Heart right ventricle (tissue), 16 donors: Measurements from ENCODE around the gene RBMS3. TPM values are rescaled to one million over a fixed set of nuclear protein-coding genes. Genes with fewer than 3 reads are reported as not detected.

ENCODE experiments used
- ATAC-seq, 8 donors: fragments of 200-7000 bp; cut with Tn5 transposase; one replicate each; pipeline ENCODE4 v1.9.1; 2020; ENCODE audit warnings: mild to moderate bottlenecking in 8 of 8, moderate library complexity in 8 of 8, moderate number of reproducible peaks in 1 of 8
- DNase-seq, 2 donors: peaks; one replicate each; pipeline ENCODE4 v3.0.0-alpha.2; 2020
- H3K27ac ChIP-seq, 10 donors: fragments of 200-600 bp; sonication (generic) in 2 of 10; one replicate each; pipeline versions ENCODE4 v1.5.0 to v1.8.0; 2020 to 2022; ENCODE audit warnings: mild to moderate bottlenecking in 3 of 10
- H3K27me3 ChIP-seq, 7 donors: fragments of 200-600 bp; one replicate each; pipeline ENCODE4 v1.8.0; 2021 to 2022; ENCODE audit warnings: mild to moderate bottlenecking in 2 of 7
- H3K36me3 ChIP-seq, 9 donors: fragments of 200-600 bp; sonication (generic) in 1 of 9; one replicate each; pipeline versions ENCODE4 v1.5.0 to v1.8.0; 2020 to 2022; ENCODE audit warnings: mild to moderate bottlenecking in 2 of 9
- H3K4me1 ChIP-seq, 9 donors: fragments of 200-600 bp; sonication (generic) in 1 of 9; one replicate each; pipeline versions ENCODE4 v1.5.0 to v1.8.0; 2020 to 2022; ENCODE audit warnings: mild to moderate bottlenecking in 4 of 9
- H3K4me3 ChIP-seq, 10 donors: fragments of 200-600 bp; sonication (generic) in 2 of 10; one replicate each; pipeline versions ENCODE4 v1.5.0 to v1.8.0; 2020 to 2022; ENCODE audit warnings: mild to moderate bottlenecking in 7 of 10, moderate library complexity in 2 of 10
- H3K9me3 ChIP-seq, 11 donors: fragments of 200-600 bp in 10 of 11; sonication (generic) in 2 of 11; one replicate each; pipeline versions ENCODE4 v1.5.0 to v1.8.0; 2013 to 2022; ENCODE audit warnings: mild to moderate bottlenecking in 2 of 11, control low read depth in 1 of 11, moderate library complexity in 1 of 11
- CTCF ChIP-seq, 9 donors: fragments of 200-600 bp; sonication (generic) in 2 of 9; IDR thresholded peaks; one replicate each; pipeline versions ENCODE4 v1.5.0 to v1.8.0; 2021 to 2022; ENCODE audit warnings: antibody characterized with exemption in 9 of 9, mild to moderate bottlenecking in 5 of 9, moderate library complexity in 1 of 9
- WGBS, 2 donors: extraction: QIAGEN DNeasy Blood & Tissue Kit; methylation state at CpG; one replicate each; pipeline ENCODE4 v1.1.7; 2013; ENCODE audit warnings: inconsistent platforms in 1 of 2; 5-methylcytosine and 5-hydroxymethylcytosine counted together
- intact Hi-C, 10 donors: fragments of 100-400 bp; cut with DNase I; formaldehyde crosslinking; loops; one replicate each; pipeline versions ENCODE4 v1.11.1 to v1.14.2; 2022
- polyA plus RNA-seq, 2 donors: library from polyadenylated mRNA; stranded (reverse); fragments of 200-250 nt; gene quantifications; one replicate each; pipeline ENCODE4 v1.2.3, GENCODE V29; 2013
- total RNA-seq, 10 donors: library from RNA; stranded (reverse); fragmentation: NEBNext Ultra II Directional in 3 of 10; extraction: Animal tissue kit (Norgen Biotek cat#: 25700) in 3 of 10; gene quantifications; one replicate each; pipeline versions ENCODE4 v1.2.1 to v1.2.4, GENCODE V29; 2021 to 2023
- donor health status: Arrhythmogenic right ventricular cardiomyopathy.
- donor health status: ischemic (EF 13 %, LVEDD 7.1; RV severe dilation, severe dysfunction).
- donor health status: healthy with polysubstance abuse.
- donor health status: DM: no; HTN: yes; CAD: no.
- donor health status: DM: no; HTN: no; CAD: no.
- donor health status: ischemic (EF 25% LVEDD 6.9; RV normal size, moderate dysfunction).
- donor health status: ischemic (EF 25% LVEDD 5.7; RV mildly dilated, moderate dysfunction).
- donor health status: healthy.
- donor health status: DM: yes; HTN: yes; CAD: no.
- donor health status: Ischemic cardiomyopathy.
- donor health status: ischemic (EF 35%, LVEDD 5.7; RV mildly dilated, moderate dysfunction).
- donor health status: nonischemic (EF 11% LVEDD 7.7; RV severe dilation, severe dysfunction).
- donor health status: DM: yes; HTN: yes; CAD: no.
- donor health status: PGD.
- donor health status: ischemic (EF 29% LVEDD 5.4; RV normal size, mild dysfunction).
- donor health status: nonischemic (EF 23%, LVEDD 6.1; RV moderate dilation, normal function).

The RBMS3 gene
- total and polyA plus RNA-seq, 12 donors = 3.2 to 41.1 (median 26.4) TPM

GRCh38 chr3:29515451-29515850 is 234.6 kb downstream of the RBMS3 start:
- H3K9me3 ChIP-seq = no peaks in the 10 kb centered on the region
- DNase-seq = no peak
- no peaks in the 10 kb centered on the region for H3K36me3 ChIP-seq
- peak in 3 of 8 donors; percentile 25 to 56 (median 34) for ATAC-seq
- no peak for TF ChIP-seq CTCF (IDR thresholded peaks at IDR 0.05)
- intact Hi-C loops = loop anchor here in 2 of 10 donors (5.0 kb wide), 1 partner anchor 233 kb away; the partner anchor contains the start of gene RBMS3 (in 2 of the 2)
- 22 to 44% methylated on average over 2 of the region's 2 CpGs for WGBS, 2 donors
- H3K27ac ChIP-seq = peak overlapping the region in 2 of 10 donors; percentile 3 to 75
- H3K4me3 ChIP-seq = no peak overlapping the region
- peaks cover 12 to 66% (median 43%) of the 10 kb centered on the region in 9 donors for H3K4me1 ChIP-seq
- no peaks in the 10 kb centered on the region for H3K27me3 ChIP-seq

GRCh38 chr3:29516164-29516563 is 235.3 kb downstream of the RBMS3 start:
- TF ChIP-seq CTCF (IDR thresholded peaks at IDR 0.05) = no peak
- Histone ChIP-seq H3K27me3 (no peaks in the 10 kb centered on the region), H3K27ac (peak overlapping the region in 1 of 10 donors; percentile 75), H3K9me3 (no peaks in the 10 kb centered on the region), H3K4me3 (no peak overlapping the region), H3K36me3 (no peaks in the 10 kb centered on the region), H3K4me1 (peaks cover 12 to 72% (median 44%) of the 10 kb centered on the region in 9 donors)
- 91 to 93% methylated on average over 4 of the region's 4 CpGs for WGBS, 2 donors
- intact Hi-C loops = loop anchor here in 2 of 10 donors (5.0 kb wide), 1 partner anchor 234 kb away; the partner anchor contains the start of gene RBMS3 (in 2 of the 2)
- no peak for DNase-seq
- ATAC-seq = no peak

- TF ChIP-seq CTCF (IDR thresholded peaks at IDR 0.05) = no peak
- ATAC-seq (no peak), DNase-seq (no peak)
- intact Hi-C loops = loop anchor here in 4 of 10 donors (5.0 to 10.0 kb wide), 4 partner anchors 196 to 247 kb away; partner anchors contain the start of gene RBMS3 (in 1 of the 4)
- no peak overlapping the region for H3K27ac ChIP-seq
- no peaks in the 10 kb centered on the region for H3K36me3 ChIP-seq
- peaks cover 7 to 61% (median 31%) of the 10 kb centered on the region in 9 donors for H3K4me1 ChIP-seq
- no peak overlapping the region for H3K4me3 ChIP-seq
- no peaks in the 10 kb centered on the region for H3K9me3 ChIP-seq
- WGBS, 2 donors = 77 to 83% methylated on average over 3 of the region's 3 CpGs
- H3K27me3 ChIP-seq = no peaks in the 10 kb centered on the region
Observed at GRCh38 chr3:29520764-29521163, 239.9 kb downstream of the RBMS3 start.

DNA sequence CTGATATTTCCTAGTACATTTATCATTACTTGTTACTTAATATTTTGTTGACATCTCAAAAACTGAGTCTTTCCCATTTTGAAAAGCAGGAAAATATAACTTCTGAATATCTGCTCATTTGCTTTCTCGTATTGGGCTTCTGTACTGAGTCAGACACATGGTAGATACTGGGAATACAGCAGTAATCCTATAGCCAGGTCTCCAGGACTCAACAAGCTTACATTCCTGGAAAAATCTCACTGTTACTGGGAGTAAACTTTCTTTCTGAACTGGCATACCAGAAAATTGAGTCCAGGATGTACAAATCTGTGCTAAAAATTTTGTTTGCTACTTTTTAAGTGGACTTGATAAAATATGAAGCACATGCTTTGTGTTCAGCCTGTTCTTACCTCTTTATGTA is 240.4 kb downstream of the RBMS3 start:
- Histone ChIP-seq H3K27me3 (no peaks in the 10 kb centered on the region), H3K27ac (no peak overlapping the region), H3K9me3 (no peaks in the 10 kb centered on the region), H3K36me3 (no peaks in the 10 kb centered on the region), H3K4me3 (no peak overlapping the region), H3K4me1 (peaks cover 7 to 62% (median 33%) of the 10 kb centered on the region in 9 donors)
- TF ChIP-seq CTCF (IDR thresholded peaks at IDR 0.05) = no peak
- no peak for DNase-seq
- WGBS, 2 donors = 81 to 87% methylated on average over 1 of the region's 1 CpG
- intact Hi-C loops = loop anchor here in 4 of 10 donors (5.0 to 10.0 kb wide), 4 partner anchors 196 to 246 kb away; partner anchors contain the start of gene RBMS3 (in 1 of the 4)
- no peak for ATAC-seq
